ENCODE results near the gene LHFPL6.

LHFPL6 gene

DNA sequence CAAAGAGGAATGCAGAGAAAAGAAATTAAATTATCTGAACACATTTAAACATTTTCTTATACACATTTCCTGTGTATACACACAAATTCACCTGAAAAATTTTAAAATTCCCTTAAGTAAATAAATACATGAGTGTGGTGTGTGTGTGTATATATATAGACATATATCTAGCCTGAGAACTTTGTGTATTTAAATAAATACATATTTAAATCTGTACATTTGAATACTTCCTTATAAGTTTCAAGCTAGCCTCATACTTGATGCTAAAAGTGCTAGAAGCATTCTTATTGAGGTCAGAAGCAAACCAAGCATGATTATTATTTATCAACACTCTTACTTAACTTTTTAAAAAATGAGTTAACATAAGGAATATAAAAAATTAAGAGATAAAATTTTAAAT is 304.0 kb downstream of the LHFPL6 start:
- DNase-seq (ENCODE audit: low spot score) = no peak

DNA sequence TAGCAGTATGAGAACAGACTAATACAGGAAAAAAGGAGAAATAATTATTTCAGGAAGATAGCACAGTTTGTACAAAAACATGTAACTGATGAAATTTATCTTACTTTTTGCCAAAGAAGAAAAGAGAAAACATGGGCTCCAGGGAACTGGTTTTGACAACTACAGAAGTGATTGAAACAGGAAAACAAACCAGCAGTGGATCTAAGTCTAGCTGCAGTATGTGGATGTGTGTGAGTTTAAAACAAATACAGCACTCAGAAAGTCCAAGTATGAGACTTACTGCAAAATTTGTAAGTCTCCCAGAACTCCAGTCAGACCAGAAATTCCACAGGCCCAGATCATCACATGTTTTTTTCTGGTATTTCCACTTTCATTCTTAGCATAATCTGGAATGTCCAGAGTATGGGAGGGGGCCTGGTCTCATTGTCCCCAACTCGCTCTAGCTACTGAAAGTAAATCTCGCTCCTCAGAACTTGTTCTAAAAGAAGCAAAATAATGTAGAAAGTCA is 305.3 kb downstream of the LHFPL6 start:
- DNase-seq (ENCODE audit: low spot score) = no peak

DNA sequence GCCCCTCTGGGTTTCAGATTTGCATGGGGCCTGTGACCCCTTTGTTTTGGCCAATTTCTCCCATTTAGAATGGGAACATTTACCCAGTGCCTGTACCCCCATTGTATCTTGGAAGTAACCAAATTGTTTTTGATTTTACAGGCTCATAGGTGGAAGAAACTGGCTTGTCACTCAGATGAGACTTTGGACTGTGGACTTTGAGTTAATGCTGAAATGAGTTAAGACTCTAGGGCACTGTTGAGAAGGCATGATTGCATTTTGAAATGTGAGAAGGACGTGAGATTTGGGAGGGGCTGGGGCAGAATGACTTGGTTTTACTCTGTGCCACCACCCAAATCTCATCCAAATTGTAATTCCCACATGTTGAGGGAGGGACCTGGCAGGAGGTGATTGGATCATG is 306.0 kb downstream of the LHFPL6 start:
- no peak for DNase-seq (ENCODE audit: low spot score)

DNA sequence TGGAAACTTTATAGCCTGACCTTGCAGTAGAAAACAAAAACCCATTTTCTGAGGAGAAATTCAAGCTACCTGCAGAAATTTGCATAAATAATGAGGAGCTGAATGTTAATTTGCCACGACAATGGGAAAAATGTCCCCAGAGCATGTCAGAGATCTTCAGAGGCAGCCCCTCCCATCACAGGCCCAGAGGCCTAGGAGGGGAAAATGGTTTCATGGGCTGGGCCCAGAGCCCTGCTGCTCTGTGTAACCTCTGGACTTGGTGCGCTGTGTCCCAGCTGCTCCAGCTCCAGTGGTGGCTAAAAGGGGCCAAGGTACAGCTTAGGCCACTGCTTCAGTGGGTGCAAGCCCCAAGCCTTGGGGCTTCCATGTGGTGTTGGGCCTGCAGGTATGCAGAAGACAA is 306.8 kb downstream of the LHFPL6 start:
- no peak for DNase-seq (ENCODE audit: low spot score)

Data from cerebellar cortex (tissue), 1 donor.